Kidney epithelial cell (primary cell): Measurements from ENCODE around the gene FETUB. TPM values are rescaled to one million over a fixed set of nuclear protein-coding genes. Genes with fewer than 3 reads are reported as not detected.

Experiments
- DNase-seq: peaks from one replicate; pipeline ENCODE4 v3.0.0-alpha.2; 2010; ENCODE audit warnings: low read depth
- H3K27me3 ChIP-seq: 2 replicates; pipeline ENCODE4 v1.6.0; 2011; ENCODE audit warnings: low read length; ENCODE audit not compliant: control insufficient read depth, insufficient read depth
- H3K36me3 ChIP-seq: 2 replicates; pipeline ENCODE4 v1.5.1; 2011; ENCODE audit warnings: low read length; ENCODE audit not compliant: control insufficient read depth, insufficient read depth
- H3K4me3 ChIP-seq: 2 replicates; pipeline ENCODE4 v1.5.1; 2011; ENCODE audit warnings: low read depth, mild to moderate bottlenecking, control low read depth, low read length
- total RNA-seq: library from RNA; depleted of rRNA; stranded (reverse); fragments of >200 nt; gene quantifications from 2 replicates; pipeline ENCODE4 v1.2.3, GENCODE V29; 2015
- TF ChIP-seq, protein P1 (sequence below): IDR thresholded peaks from 2 replicates; pipeline ENCODE4 v1.5.1; 2011; ENCODE audit warnings: mild to moderate bottlenecking, moderate library complexity, low read length, control low read depth, inconsistent platforms; ENCODE audit not compliant: insufficient read depth, poor library complexity, severe bottlenecking

Gene FETUB
- total RNA-seq, 1 donor from 2014 or later = not detected

DNA sequence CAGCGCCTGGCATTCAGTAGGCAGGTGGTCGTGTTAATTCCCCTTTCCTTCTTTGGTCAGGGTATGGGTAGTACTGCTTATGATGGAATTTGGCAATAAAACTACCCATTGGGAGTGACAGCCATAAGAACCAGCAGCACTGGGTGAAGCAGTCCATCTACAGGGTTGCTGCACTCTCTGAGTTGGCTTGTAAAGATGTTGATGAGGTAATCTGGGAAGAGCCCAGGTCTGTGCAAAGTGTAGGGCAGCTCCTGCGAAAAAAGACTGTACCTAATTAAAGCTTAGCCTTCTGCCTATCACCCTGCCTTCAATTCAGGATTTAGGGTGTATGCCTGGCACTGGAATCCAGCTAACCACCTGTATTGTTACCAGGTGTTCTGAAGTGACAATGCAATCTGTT, 4.7 kb upstream of the FETUB start:
- H3K27me3 ChIP-seq = no peaks in the 10 kb centered on the region
- no peaks in the 10 kb centered on the region for H3K36me3 ChIP-seq
- no peak for DNase-seq
- H3K4me3 ChIP-seq = no peak overlapping the region
- TF ChIP-seq, protein P1, sequence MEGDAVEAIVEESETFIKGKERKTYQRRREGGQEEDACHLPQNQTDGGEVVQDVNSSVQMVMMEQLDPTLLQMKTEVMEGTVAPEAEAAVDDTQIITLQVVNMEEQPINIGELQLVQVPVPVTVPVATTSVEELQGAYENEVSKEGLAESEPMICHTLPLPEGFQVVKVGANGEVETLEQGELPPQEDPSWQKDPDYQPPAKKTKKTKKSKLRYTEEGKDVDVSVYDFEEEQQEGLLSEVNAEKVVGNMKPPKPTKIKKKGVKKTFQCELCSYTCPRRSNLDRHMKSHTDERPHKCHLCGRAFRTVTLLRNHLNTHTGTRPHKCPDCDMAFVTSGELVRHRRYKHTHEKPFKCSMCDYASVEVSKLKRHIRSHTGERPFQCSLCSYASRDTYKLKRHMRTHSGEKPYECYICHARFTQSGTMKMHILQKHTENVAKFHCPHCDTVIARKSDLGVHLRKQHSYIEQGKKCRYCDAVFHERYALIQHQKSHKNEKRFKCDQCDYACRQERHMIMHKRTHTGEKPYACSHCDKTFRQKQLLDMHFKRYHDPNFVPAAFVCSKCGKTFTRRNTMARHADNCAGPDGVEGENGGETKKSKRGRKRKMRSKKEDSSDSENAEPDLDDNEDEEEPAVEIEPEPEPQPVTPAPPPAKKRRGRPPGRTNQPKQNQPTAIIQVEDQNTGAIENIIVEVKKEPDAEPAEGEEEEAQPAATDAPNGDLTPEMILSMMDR = no peak

DNA sequence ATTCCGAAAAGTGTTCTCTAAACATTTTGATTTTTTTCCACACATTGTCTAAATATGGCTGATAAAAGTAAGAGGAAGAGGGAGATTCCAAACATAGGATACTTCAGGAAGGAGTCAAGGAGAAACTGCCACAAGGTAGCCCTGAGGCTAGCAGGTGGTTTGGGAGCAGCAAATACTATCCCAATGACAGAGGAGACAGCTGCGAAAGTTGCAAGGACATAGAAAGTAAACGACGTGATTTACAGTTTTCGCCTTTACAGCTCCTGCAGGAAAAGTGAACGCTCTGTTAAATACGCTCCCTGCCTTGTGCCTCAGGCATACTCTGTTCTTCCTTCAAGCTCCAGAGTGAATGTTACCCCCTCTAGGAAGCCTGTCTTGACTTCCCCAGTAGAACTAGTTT, 3.7 kb upstream of the FETUB start:
- DNase-seq = no peak
- no peaks in the 10 kb centered on the region for H3K36me3 ChIP-seq
- no peaks in the 10 kb centered on the region for H3K27me3 ChIP-seq
- TF ChIP-seq, protein P1 = no peak
- no peak overlapping the region for H3K4me3 ChIP-seq

DNA sequence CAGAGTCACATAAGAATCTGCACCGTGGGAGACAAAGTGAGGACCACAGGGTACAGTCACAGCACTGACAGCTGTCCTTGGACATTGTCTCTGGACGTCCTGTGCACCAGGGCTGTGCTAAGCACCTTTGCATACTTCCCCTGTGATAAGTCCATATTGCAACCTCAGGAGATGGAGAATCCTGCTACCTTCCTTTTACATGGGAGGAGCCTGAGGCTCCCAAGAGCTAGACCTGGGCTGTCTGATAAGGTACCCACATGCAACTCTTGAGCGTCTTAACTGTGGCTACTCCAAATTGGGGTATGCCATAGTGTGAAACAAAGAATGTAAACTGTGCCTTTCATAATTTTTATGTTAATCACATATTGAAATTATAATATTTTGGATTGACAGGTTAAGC, 2.5 kb upstream of the FETUB start:
- no peaks in the 10 kb centered on the region for H3K27me3 ChIP-seq
- DNase-seq = no peak
- no peak overlapping the region for H3K4me3 ChIP-seq
- TF ChIP-seq, protein P1 = no peak
- H3K36me3 ChIP-seq = no peaks in the 10 kb centered on the region

DNA sequence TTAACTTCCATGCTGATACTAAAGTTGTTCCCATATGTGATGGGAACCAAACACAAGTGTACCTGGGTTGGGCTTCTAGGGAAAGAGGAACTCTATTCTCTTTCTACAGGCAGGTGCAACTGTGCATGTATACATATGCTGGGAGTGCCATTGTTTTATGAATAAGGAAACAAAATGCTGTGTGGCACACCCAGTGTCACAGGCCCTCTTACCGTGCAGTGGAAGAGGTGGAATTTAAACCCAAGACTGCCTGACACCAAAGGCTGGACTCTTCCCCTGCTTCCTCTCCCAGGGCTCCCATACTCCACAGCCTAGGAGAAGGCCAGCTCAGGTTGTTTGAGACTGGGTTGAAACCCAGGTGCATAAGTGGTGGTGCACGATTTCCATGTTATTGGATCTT, 1.9 kb upstream of the FETUB start:
- no peak for DNase-seq
- Histone ChIP-seq H3K4me3 (no peak overlapping the region), H3K27me3 (no peaks in the 10 kb centered on the region), H3K36me3 (no peaks in the 10 kb centered on the region)
- TF ChIP-seq, protein P1 = no peak

DNA sequence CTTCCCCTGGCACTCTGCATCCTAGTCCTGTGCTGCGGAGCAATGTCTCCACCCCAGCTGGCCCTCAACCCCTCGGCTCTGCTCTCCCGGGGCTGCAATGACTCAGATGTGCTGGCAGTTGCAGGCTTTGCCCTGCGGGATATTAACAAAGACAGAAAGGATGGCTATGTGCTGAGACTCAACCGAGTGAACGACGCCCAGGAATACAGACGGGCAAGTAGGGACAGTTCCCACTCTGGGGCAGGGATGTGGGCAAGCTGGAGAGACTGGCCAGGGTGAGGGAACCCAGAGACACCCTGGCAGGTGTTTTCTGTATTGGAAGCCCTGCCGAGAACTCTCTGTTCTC, 247 bp downstream of the FETUB start:
- no peaks in the 10 kb centered on the region for H3K36me3 ChIP-seq

DNA sequence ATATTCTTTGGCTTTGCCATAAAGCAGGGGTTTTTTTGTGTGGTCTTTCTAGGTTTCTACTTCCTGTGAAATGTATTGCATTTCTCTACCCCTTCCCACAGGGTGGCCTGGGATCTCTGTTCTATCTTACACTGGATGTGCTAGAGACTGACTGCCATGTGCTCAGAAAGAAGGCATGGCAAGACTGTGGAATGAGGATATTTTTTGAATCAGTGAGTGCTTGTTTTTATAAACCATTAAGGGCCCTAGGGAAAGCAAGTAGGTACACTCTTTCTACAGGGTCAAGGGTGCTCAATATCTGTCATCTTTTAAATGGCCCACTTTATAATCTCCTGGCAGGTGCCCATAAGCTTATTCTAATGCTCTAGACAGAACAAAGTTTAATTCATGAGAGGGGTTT, 730 bp downstream of the FETUB start:
- no peaks in the 10 kb centered on the region for H3K36me3 ChIP-seq
- TF ChIP-seq, protein P1 = no peak
- no peak overlapping the region for H3K4me3 ChIP-seq
- no peak for DNase-seq
- no peaks in the 10 kb centered on the region for H3K27me3 ChIP-seq

More for the DNA sequence above, 247 bp downstream of the FETUB start:
- DNase-seq = no peak
- H3K27me3 ChIP-seq = no peaks in the 10 kb centered on the region
- TF ChIP-seq, protein P1 = no peak
- no peak overlapping the region for H3K4me3 ChIP-seq
